NOMO-1 treated with dmso at 0.1 percent for 144 hours (cell line): Measurements from ENCODE around the gene DISP2.

ENCODE experiments used
- DNase-seq: peaks from one replicate; lab custom pipeline; 2025; ENCODE audit not compliant: unreplicated experiment; lab: John Stamatoyannopoulos, UW

The DISP2 gene, protein sequence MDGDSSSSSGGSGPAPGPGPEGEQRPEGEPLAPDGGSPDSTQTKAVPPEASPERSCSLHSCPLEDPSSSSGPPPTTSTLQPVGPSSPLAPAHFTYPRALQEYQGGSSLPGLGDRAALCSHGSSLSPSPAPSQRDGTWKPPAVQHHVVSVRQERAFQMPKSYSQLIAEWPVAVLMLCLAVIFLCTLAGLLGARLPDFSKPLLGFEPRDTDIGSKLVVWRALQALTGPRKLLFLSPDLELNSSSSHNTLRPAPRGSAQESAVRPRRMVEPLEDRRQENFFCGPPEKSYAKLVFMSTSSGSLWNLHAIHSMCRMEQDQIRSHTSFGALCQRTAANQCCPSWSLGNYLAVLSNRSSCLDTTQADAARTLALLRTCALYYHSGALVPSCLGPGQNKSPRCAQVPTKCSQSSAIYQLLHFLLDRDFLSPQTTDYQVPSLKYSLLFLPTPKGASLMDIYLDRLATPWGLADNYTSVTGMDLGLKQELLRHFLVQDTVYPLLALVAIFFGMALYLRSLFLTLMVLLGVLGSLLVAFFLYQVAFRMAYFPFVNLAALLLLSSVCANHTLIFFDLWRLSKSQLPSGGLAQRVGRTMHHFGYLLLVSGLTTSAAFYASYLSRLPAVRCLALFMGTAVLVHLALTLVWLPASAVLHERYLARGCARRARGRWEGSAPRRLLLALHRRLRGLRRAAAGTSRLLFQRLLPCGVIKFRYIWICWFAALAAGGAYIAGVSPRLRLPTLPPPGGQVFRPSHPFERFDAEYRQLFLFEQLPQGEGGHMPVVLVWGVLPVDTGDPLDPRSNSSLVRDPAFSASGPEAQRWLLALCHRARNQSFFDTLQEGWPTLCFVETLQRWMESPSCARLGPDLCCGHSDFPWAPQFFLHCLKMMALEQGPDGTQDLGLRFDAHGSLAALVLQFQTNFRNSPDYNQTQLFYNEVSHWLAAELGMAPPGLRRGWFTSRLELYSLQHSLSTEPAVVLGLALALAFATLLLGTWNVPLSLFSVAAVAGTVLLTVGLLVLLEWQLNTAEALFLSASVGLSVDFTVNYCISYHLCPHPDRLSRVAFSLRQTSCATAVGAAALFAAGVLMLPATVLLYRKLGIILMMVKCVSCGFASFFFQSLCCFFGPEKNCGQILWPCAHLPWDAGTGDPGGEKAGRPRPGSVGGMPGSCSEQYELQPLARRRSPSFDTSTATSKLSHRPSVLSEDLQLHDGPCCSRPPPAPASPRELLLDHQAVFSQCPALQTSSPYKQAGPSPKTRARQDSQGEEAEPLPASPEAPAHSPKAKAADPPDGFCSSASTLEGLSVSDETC (N-terminal part only)

DNA sequence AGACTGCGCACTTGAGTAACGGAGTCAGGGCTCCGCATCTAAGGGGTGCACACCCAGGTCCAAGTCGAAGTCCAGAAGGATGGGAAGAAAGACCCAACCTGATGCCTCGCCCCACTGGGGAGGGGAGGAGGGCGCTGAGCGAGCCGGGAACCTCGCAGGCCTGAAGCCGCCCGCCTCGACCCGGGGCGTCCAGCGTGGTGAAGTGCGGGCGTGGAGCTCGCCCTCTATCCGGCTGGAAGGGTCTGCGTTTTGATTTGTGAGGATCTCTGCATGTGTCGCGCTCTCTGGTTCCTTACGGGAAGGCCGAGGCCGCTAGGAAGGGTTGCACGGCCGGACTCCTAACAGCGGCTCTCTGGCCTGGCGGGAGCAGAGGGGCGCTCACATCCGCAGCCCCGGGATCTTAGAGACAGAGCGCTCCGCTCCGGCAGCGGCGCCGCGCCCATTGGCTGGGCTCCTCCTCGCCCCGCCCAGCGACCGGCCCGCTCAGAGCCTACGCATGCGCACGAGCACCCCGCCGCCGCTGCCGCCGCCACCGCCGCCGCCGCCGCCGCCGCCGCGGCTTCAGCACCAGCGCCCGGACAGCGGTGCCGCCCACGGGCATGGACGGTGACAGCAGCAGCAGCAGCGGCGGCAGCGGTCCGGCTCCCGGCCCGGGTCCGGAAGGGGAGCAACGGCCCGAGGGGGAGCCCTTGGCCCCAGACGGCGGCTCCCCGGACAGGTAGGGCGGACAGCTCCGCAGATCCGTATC lies at the start of gene DISP2:
TSS of gene DISP2 (plus strand) at position 497 of the 748 bp plus-strand sequence. CDS start at position 600, 103 bp downstream.
- DNase-seq = peak; percentile 77

DNA sequence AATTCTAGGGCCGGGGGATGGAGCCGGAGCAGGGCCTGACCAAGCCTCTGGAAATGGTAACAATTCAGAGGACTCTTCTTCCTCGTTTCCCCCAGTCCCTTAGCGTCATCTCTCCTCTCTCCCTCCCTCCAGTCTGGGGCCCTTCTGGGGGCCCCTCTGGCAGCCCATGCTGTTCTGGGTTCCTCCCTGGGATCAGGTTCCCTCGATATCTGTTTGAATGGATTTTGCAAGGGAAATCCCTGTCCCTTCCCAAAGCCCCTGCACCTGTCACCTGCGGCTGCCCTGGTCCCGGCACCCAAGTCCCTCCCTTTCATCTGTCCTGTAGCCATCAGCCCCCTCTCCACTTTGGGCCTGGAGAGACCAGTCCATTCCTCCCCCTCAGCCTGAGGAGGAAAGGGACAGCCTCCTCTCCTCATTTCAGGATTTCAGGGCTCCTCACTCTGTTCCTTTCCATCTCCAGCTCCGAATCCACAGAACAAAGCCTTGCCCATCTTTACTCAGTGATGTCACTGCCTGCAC lies 48.6 kb upstream of the DISP2 start:
- no peak for DNase-seq

DNA sequence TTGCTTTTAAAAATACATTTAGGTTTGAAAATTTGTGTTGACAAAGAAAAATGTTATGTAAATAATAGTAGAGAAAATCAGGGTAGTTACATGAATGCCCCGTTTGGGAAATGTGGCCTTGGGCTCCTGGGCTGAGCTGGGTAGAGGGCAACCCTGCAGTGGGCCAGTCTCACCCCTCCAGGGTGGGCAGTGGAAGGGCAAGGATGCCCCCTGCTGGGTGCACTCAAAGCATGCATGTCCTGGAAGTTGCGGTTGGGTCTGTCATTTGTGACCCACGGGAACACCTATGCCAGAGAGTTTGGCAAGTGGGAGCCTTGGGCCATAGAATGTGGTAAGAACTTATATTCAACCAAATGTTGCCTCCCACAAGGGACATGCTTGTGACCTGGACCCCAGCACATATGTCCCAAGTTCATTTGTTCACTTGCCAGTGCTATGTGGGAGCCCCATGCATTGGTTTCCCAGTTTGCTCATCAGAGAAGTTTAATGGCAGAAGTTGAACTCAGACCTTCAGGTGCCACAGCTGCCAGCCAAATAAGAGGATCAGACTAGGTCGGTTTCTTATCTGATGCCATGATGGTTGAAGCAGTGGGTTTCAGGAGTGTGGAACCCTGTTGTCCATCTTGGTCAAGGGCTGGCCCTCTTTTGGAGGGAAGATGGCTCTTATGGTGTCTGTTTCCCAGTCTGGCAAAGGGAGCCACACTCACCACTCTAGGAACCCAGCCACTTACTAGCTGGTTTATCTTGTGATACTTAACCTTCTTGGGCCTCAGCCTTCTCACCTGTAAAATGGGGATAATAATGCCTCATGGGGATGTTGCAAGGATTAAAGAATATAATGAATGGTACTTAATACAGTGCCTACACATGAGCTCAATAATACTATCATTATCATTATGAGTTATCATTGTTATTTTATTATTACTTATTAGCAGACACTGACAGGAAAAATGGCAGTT lies 47.7 kb upstream of the DISP2 start:
- peak; percentile 38 for DNase-seq

DNA sequence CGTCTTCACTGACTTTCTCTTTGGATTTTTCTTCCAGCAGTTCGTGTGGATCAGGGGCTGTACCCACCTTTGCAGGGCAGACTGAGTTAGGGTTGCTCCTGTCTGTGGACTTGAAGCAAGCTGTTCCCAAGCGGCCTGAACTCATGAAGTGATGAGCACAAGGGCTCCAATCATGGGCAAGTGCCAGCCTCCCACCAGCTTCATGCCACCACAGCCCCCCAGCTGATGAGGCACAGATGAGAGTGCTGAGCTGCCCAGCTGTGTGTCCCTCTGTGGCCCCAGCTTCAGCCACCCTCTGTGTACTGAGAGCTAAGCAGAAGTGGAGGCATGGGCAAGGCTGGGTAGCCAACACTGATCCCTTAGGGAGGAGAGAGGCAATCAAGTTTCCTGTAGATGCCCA lies 47.0 kb upstream of the DISP2 start:
- no peak for DNase-seq

DNA sequence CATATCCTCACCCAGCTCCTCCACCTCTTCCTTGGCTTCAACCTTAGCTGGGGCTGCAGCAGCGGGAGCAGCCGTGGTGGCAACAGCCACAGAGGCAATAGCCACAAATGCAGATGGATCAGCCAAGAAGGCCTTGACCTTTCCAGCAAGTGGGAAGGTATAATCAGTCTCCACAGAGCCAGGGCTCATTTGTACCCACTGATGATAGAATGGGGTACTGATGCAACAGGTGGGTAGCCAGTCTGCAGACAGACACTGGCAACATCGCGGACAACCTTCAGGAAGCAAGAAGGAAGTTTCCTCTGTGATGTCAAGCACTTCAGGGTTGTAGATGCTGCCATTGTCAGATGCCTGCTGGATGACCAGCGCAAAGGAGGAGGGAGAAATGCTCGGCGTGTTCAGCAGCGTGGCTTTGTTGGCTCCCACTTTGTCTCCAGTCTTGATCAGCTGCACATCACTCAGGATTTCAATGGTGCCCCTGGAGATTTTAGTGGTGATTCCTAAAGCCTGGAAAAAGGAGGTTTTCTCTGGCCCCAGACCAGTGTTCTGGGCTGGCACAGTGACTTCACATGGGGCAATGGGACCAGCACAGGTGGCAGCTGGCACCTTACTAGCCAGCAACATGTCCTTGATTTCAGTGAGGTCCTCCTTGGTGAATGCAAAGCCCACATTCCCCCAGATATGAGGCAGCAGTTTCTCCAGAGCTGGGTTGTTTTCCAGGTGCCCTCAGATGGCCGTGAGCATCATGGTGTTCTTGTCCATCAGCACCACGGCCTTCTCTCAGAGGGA lies 45.5 kb upstream of the DISP2 start:
- DNase-seq = no peak

DNA sequence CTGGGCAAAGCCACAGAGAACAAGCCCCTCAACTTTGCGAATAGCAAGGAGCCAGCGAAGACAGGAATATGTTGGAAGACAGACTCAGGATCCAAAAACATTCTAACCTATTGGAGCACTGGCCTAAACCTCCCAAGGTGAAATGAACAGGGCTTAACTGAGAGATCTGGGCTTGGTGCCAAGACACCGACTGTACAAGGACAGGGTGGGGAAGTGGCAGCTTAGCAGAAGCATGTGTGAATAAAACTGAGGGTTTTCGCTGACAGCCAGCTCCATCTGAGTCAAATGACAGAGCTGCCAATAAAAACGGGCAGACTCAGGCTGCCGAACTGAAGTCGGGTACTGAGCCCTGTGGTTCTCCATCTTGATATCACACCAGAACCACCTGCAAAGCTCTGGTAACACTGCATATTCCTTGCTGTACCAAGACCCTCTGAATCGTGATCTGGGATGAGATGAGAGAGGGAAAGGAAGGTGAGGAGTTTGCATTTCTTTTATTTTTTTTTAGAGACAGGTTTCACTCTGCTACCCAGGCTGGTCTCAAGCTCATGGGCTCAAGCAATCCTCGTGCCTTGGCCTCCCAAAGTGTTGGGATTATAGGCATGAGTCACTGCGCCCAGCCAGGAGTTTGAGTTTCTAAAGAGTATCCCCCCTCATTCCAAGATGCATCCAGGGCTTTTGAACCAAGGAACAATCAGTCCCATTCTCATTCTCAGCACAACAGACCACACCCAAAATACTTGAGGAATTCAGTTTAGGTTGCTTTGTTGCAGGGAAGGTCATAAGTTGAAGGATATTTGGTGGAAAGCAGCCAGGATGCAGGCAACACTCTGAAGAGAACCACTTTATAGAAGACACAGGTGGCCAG lies 44.3 kb upstream of the DISP2 start:
- peak; percentile 38 for DNase-seq

DNA sequence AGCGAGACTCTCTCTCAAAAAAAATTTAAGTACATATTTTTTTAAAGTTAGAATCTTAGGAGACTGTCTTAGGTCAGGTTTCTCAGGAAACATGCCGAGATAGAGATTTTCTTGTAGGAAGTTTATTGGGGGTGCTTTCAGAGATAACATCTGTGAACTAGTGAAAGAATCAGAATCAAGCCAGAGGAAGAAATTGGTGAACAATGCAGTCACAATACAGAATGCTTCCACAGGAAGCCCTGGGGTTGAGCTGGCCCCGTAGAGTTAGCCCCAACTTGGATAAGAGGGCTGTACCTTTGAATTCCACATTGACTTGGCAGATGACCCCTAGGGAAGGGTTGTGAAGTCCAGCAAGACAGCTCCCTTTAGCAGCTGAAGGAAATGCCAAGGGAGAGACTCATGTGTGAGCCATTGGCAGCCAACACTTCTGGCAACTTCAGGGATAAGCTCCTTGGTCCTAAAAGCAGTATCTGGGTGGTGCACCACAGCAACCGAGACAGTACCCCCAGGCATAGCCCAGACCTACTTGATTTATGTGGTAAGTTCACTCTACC lies 43.2 kb upstream of the DISP2 start:
- no peak for DNase-seq

DNA sequence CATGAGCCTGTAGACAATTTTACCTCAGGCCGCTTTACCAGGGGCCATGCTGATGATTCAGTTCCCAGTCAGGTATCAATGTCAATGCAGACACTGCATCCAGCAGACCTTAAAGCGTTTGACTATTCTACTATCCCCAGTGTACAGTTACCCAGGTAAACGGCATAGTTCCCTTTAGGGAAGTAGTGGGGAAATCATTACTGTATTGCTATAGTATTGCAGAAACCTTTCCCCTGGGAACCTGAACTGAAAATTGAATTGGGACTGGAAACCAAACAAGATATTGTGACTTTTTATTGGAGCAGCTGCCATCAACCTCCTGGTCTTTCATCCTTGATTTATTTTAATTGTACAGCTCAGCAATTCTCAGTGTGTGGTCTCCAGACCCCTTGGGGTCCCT lies 41.1 kb upstream of the DISP2 start:
- DNase-seq = no peak

DNA sequence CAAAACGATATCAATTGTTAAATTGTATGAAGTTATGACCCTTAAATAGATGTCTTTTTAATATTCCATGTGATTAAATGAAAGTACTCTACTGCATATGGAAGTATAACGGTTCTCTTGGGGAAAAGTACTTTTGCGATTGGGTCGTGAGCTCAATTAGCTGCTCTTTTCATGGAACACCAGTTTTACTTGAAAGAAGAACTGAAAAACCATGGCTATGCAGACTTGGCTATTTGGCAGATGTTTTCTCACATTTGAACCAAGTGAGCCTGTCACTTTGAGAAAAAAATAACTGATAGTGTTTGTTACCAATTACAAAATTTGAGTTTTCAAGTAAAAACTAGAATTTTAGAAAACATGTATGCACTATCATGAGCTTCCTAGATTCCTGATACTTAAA lies 40.4 kb upstream of the DISP2 start:
- no peak for DNase-seq

DNA sequence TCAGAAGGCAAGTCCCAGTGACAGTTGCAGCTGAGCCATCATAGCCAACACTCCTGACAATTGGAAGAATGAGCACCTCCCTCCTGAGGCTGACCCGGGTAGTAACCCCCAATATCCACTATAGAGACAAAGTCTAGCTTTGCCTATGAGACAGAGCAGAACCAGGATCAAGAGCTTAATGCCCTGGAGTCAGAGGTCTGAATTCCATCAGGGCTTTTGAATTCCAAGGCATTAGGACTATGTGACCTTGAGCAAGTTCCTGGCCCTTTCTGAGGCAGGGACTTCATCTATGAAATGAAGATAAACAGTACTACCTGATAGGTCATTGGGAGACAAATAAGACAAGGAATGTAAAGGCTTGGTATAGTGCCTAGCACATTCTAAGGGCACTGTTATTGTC lies 37.6 kb upstream of the DISP2 start:
- DNase-seq = no peak

DNA sequence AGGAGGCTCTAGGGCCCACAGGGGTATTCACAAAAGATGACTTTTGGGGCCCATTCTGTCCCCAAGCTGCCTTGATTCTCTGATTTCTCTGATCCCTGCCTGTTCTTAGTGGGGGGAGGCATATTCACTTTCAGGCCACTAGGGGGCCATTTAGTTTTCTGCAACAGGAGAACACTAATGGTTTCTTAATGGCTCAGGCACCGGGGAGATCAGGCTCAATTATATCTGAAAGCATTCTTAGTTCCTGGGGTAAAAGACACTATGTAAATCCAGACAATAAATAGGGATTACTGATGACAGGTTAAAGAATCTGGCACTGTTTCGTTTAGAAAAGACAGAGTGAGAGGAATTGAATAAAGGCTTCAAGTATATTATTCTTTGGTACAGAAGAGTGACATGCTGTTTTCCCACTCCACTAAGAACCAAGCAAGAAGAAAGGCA lies 37.1 kb upstream of the DISP2 start:
- peak; percentile 11 for DNase-seq

DNA sequence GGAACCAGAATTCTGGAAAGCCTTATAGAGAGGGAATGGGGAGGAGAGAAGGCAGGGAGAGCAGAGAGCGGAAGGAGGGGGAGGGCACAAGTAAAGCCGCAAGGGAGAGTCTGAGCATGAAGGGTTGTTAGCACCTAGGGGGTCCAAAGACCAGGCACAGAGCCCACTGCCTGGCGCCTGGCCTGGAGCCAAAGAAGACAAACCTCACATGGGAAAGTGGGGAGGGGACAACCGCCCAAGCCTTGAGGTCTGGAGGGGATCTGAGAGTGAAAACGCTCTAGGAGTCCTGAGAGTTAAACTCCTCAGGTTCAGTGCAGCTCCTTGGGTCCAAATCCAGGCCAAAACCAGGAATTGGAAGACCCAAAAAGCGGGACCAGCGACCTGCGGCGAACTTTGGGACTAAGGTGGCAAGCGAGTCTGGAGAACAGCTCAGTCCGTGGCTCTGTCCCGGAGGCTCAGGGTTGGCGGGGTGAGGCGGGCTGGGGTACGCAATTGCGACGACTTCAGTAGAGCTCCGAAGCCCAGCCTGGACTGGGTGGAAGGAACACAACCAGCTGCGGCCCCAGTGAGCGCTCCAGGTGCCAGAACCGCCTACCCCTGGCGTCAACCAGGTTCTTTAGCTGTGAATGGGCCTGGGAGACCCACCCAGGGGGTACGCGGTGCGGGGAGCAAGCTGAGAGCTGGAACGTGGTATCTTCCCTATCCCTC lies 35.3 kb upstream of the DISP2 start:
- no peak for DNase-seq

DNA sequence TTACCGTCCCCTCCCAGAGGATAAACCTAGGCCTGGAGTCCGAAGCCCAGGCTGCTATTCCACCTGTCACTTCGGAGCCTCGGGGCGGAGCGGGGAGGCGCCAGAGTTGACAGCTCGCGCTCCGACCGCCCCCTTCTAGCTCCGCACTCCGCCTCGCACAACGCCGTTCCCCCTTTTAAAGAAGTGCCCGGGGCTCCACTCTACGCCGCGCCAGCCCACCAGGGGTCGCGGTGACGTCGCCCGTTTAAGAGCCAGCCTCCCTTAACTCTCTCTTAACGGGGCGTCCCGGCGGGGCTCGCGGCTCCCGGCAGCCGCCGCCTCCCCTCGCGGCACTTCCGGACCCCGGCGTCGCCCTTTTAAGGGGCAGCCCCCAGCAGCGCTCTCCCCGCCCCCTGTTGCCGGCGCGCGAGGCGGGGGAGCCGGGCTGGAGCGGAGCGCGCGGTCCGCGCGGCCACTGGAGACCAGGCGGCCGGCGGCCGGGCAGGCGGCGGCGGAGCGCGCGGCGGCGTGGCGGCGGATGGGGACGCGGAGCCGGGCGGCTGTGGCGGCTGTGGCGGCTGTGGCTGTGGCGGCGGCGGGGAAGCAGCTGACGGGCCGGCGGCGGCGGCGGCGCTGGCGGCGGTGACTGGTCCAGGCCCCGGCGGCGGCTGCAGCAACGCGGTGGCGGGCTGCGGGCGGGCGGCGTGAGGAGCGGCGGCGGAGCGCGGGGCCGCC lies 34.6 kb upstream of the DISP2 start, which contains the start of gene INAFM2:
TSS of gene INAFM2 (plus strand) at position 454 of the 714 bp plus-strand sequence. CDS start 364 bp downstream, outside the sequence.
- peak; percentile 96 for DNase-seq

DNA sequence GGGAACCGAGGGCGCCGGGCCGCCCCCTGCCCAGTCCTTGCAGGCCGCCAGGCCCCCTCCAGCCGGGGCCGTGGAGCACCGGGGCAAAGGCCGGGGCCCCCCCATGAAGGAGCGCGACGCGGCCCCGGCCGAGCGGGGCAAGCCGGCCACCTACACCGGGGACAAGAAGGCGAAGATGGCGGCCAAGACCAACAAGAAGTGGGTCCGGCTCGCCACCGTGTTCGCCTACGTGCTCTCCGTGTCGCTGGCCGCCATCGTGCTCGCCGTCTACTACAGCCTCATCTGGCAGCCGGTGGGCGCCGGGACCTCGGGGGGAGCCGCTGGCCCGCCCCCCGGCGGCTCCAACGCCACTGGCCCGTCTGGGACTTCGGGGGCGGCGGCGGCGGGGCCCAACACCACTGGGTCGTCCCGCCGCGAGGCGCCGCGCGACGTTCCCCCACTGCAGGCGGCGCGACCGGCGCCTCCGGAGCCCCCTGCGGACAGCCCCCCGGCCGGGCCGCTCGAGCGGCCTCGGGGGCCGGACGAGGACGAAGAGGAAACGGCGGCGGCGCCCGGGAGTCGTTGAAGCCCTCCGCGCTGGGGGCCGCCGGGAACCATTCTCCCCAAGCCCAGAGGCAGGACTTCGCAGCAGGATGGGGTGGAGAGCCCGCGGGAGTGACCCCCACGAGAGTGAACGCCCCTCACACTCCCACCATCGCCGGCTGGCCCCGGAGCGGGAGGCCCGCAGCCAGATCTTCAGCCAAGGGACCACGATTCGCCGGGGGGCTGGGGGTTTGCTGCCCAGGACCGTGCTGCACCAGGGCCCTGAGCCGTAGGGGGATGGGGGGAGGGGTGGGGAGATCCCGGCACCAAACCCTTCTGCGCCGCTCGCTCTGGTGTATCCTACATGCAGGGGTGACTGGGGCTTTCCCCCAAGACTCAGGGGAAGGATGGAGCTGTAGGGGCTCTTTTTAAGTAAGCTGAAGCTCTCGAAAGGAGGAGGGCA lies 33.8 kb upstream of the DISP2 start:
- DNase-seq = no peak
